Mucosa of rectum (tissue), 2 donors: ENCODE data around the gene OR9A2.
A peak's percentile ranks its signal among the peaks of the same experiment; 100 is the strongest.

ENCODE experiments used
- H3K27ac ChIP-seq, 2 donors: one replicate each; pipeline ENCODE4 v1.7.0; 2013; ENCODE audit warnings: inconsistent platforms in 2 of 2, low read depth in 2 of 2, low read length in 2 of 2
- H3K27me3 ChIP-seq, 2 donors: one replicate each; pipeline ENCODE4 v1.7.0; 2013; ENCODE audit warnings: low read length in 2 of 2; ENCODE audit not compliant: control insufficient read depth in 2 of 2, insufficient read depth in 2 of 2
- H3K36me3 ChIP-seq, 2 donors: one replicate each; pipeline ENCODE4 v1.7.0; 2013; ENCODE audit warnings: low read length in 2 of 2; ENCODE audit not compliant: control insufficient read depth in 2 of 2, insufficient read depth in 2 of 2
- H3K4me1 ChIP-seq, 2 donors: one replicate each; pipeline ENCODE4 v1.7.0; 2013; ENCODE audit warnings: low read length in 2 of 2, mild to moderate bottlenecking in 1 of 2; ENCODE audit not compliant: control insufficient read depth in 2 of 2, insufficient read depth in 2 of 2
- H3K4me3 ChIP-seq, 2 donors: one replicate each; pipeline ENCODE4 v1.7.0; 2013; ENCODE audit warnings: low read length in 2 of 2
- H3K9ac ChIP-seq, 2 donors: one replicate each; pipeline ENCODE4 v1.7.0; 2013; ENCODE audit warnings: low read length in 2 of 2, low read depth in 1 of 2, mild to moderate bottlenecking in 1 of 2
- H3K9me3 ChIP-seq, 2 donors: one replicate each; pipeline ENCODE4 v1.7.0; 2013; ENCODE audit warnings: low read length in 2 of 2; ENCODE audit not compliant: control insufficient read depth in 2 of 2
- donor health status: healthy.
- donor health status: Normal muscosa, but diverticular disease.

The OR9A2 gene

GRCh38 chr7:143008007-143008901 lies 18.7 kb downstream of the OR9A2 start:
- H3K27ac ChIP-seq, result no peak overlapping the region
- H3K9me3 ChIP-seq, result no peaks in the 10 kb centered on the region
- H3K9ac ChIP-seq, result no peak overlapping the region
- H3K4me1 ChIP-seq, result peaks cover 0 to 3% of the 10 kb centered on the region in 2 donors
- no peaks in the 10 kb centered on the region for H3K27me3 ChIP-seq
- H3K36me3 ChIP-seq, result no peaks in the 10 kb centered on the region
- no peak overlapping the region for H3K4me3 ChIP-seq

DNA sequence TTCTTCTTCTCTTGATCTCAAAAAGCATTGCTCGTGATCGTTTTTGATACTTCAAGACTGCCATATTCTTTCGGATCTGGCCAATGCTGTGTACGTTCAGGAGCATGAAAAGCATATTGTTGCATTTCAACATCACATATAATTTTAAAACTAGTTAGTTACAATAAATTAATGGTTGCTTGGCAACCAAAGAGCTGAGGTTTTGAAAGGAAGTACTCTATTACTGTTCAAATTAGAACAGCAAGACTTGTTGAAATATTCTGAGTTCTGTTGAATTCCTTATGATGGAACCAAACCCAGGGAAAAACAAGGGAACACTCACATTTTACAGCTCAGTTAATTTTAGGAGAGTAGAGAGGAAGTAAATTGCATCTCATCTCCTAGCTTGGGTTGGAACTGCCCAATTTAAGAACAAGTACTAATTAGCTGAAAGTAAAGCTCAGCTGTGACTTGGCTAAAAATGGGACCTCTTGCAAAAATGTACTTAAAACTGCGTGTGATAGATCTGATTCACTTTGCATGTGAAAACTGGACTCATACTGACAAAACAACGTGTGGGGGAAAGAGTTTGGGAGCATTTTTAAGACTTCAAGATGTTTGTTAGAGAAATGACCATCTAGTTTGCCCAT lies 21.2 kb downstream of the OR9A2 start:
- Histone ChIP-seq H3K36me3 (no peaks in the 10 kb centered on the region), H3K27me3 (no peaks in the 10 kb centered on the region), H3K27ac (no peak overlapping the region), H3K4me1 (peaks cover 3 to 9% of the 10 kb centered on the region in 2 donors), H3K9me3 (no peaks in the 10 kb centered on the region), H3K4me3 (no peak overlapping the region), H3K9ac (no peak overlapping the region)

- Histone ChIP-seq H3K4me3 (peak overlapping the region; percentile 53 to 73), H3K27me3 (no peaks in the 10 kb centered on the region), H3K36me3 (no peaks in the 10 kb centered on the region), H3K4me1 (peaks cover 3 to 9% of the 10 kb centered on the region in 2 donors), H3K9ac (no peak overlapping the region), H3K27ac (no peak overlapping the region), H3K9me3 (no peaks in the 10 kb centered on the region)
These were observed 23.4 kb downstream of the OR9A2 start for GRCh38 chr7:143003393-143004051.

GRCh38 chr7:143002898-143003297 lies 24.0 kb downstream of the OR9A2 start:
- Histone ChIP-seq H3K9me3 (no peaks in the 10 kb centered on the region), H3K27ac (no peak overlapping the region), H3K4me3 (peak overlapping the region; percentile 53 to 73), H3K36me3 (no peaks in the 10 kb centered on the region), H3K9ac (no peak overlapping the region), H3K27me3 (no peaks in the 10 kb centered on the region), H3K4me1 (peaks cover 3 to 9% of the 10 kb centered on the region in 2 donors)

GRCh38 chr7:143002106-143002505 lies 24.8 kb downstream of the OR9A2 start:
- Histone ChIP-seq H3K9ac (no peak overlapping the region), H3K4me3 (no peak overlapping the region), H3K9me3 (no peaks in the 10 kb centered on the region), H3K27ac (no peak overlapping the region), H3K36me3 (no peaks in the 10 kb centered on the region), H3K27me3 (no peaks in the 10 kb centered on the region), H3K4me1 (peaks cover 3 to 9% of the 10 kb centered on the region in 2 donors)

- Histone ChIP-seq H3K9me3 (no peaks in the 10 kb centered on the region), H3K4me1 (peaks cover 3 to 9% of the 10 kb centered on the region in 2 donors), H3K4me3 (no peak overlapping the region), H3K27ac (no peak overlapping the region), H3K36me3 (no peaks in the 10 kb centered on the region), H3K9ac (no peak overlapping the region), H3K27me3 (no peaks in the 10 kb centered on the region)
These were observed 26.3 kb downstream of the OR9A2 start for GRCh38 chr7:143000648-143001047.

GRCh38 chr7:142999793-143000192 lies 27.1 kb downstream of the OR9A2 start:
- H3K27me3 ChIP-seq, result no peaks in the 10 kb centered on the region
- peaks cover 3 to 9% of the 10 kb centered on the region in 2 donors for H3K4me1 ChIP-seq
- H3K4me3 ChIP-seq, result no peak overlapping the region
- no peaks in the 10 kb centered on the region for H3K36me3 ChIP-seq
- H3K27ac ChIP-seq, result no peak overlapping the region
- no peak overlapping the region for H3K9ac ChIP-seq
- no peaks in the 10 kb centered on the region for H3K9me3 ChIP-seq

- Histone ChIP-seq H3K9me3 (no peaks in the 10 kb centered on the region), H3K27ac (no peak overlapping the region), H3K9ac (no peak overlapping the region), H3K4me3 (no peak overlapping the region), H3K36me3 (no peaks in the 10 kb centered on the region), H3K27me3 (no peaks in the 10 kb centered on the region), H3K4me1 (peaks cover 3 to 9% of the 10 kb centered on the region in 2 donors)
These were observed 28.0 kb downstream of the OR9A2 start for GRCh38 chr7:142998966-142999365.

GRCh38 chr7:142997456-142997989 lies 29.4 kb downstream of the OR9A2 start:
- Histone ChIP-seq H3K36me3 (no peaks in the 10 kb centered on the region), H3K27ac (no peak overlapping the region), H3K9me3 (no peaks in the 10 kb centered on the region), H3K4me1 (no peaks in the 10 kb centered on the region), H3K27me3 (peaks cover 0 to 2% of the 10 kb centered on the region in 2 donors), H3K9ac (no peak overlapping the region), H3K4me3 (no peak overlapping the region)

- H3K27ac ChIP-seq, result no peak overlapping the region
- no peak overlapping the region for H3K4me3 ChIP-seq
- no peaks in the 10 kb centered on the region for H3K36me3 ChIP-seq
- H3K9ac ChIP-seq, result no peak overlapping the region
- peaks cover 0 to 2% of the 10 kb centered on the region in 2 donors for H3K27me3 ChIP-seq
- H3K9me3 ChIP-seq, result no peaks in the 10 kb centered on the region
- no peaks in the 10 kb centered on the region for H3K4me1 ChIP-seq
These were observed 34.5 kb downstream of the OR9A2 start for GRCh38 chr7:142992427-142992826.
